ENCODE results near the gene NIPSNAP2. TPM values are rescaled to one million over a fixed set of nuclear protein-coding genes. Genes with fewer than 3 reads are reported as not detected.

Gene NIPSNAP2
- total RNA-seq, 2 experiments from 2014 or later, result 40.7 to 45.9 TPM

DNA sequence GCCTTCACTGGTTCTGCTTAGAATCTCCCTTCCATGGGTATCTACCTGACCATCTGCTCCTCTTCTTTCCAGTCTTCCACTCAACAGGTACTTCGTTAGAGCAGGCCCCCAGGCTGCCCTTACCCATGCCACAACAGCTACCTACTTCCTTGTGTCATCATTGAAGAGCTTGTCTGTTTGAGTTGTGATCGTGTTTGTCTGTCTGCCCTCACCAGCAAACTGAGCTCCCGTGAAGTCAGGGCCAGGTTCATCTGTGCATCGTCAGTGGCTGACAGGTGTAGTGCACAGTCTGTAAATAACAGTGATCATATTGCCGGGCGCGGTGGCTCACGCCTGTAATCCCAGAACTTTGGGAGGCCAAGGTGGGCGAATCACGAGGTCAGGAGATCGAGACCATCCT, 5.0 kb downstream of the NIPSNAP2 start:
- no peaks in the 10 kb centered on the region for H3K9me3 Mint-ChIP-seq
- no peak overlapping the region for H3K4me3 Mint-ChIP-seq
- H3K27ac Mint-ChIP-seq, result no peak overlapping the region

DNA sequence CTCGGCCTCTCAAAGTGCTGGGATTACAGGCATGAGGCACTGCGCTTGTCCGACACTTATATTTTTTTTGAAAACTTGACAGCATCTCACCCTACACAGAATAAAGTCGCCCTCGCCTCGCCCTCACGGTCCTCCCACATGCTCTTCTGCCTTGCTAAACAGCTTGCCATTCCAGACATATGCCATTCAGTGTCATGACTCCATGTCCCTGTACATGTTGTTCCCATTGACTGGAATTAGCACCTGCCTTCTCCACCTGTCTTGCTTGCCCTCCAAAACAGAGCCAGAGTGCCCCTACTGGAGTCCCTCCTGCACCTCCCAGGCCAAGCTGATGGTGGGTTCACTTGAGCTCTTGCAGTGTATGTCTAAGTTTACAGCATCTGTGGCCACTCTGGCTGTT, 6.2 kb downstream of the NIPSNAP2 start:
- no peak overlapping the region for H3K4me3 Mint-ChIP-seq
- Histone ChIP-seq H3K27me3 (ENCODE audit: control insufficient read depth in 1 of 2, insufficient read depth in 2 of 2, low read length in 2 of 2) (no peaks in the 10 kb centered on the region), H3K4me1 (ENCODE audit: insufficient read depth, low read length) (peaks cover 17% of the 10 kb centered on the region), H3K4me3 (ENCODE audit: low read length) (no peak overlapping the region), H3K36me3 (ENCODE audit: insufficient read depth, low read length) (peaks cover 5% of the 10 kb centered on the region), H3K27ac (ENCODE audit: low read depth in 1 of 2, low read length in 2 of 2) (no peak overlapping the region), H3K9me3 (ENCODE audit: control insufficient read depth in 1 of 2, insufficient read depth in 1 of 2, low read length in 2 of 2) (no peaks in the 10 kb centered on the region)
- H3K9me3 Mint-ChIP-seq, result no peaks in the 10 kb centered on the region
- H3K27me3 Mint-ChIP-seq, result no peaks in the 10 kb centered on the region
- TF ChIP-seq, protein P1, sequence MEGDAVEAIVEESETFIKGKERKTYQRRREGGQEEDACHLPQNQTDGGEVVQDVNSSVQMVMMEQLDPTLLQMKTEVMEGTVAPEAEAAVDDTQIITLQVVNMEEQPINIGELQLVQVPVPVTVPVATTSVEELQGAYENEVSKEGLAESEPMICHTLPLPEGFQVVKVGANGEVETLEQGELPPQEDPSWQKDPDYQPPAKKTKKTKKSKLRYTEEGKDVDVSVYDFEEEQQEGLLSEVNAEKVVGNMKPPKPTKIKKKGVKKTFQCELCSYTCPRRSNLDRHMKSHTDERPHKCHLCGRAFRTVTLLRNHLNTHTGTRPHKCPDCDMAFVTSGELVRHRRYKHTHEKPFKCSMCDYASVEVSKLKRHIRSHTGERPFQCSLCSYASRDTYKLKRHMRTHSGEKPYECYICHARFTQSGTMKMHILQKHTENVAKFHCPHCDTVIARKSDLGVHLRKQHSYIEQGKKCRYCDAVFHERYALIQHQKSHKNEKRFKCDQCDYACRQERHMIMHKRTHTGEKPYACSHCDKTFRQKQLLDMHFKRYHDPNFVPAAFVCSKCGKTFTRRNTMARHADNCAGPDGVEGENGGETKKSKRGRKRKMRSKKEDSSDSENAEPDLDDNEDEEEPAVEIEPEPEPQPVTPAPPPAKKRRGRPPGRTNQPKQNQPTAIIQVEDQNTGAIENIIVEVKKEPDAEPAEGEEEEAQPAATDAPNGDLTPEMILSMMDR (IDR thresholded peaks at IDR 0.05), result no peak
- no peak for ATAC-seq (ENCODE audit: poor library complexity)
- ChIA-PET POLR2A (no interaction called here), CTCF (no interaction called here)
- H3K27ac Mint-ChIP-seq, result peak overlapping the region; percentile 9
- H3K4me1 Mint-ChIP-seq (ENCODE audit: low read depth), result peaks cover 49% of the 10 kb centered on the region
- no peak for DNase-seq
- H3K36me3 Mint-ChIP-seq (ENCODE audit: low read depth), result peaks cover 28% of the 10 kb centered on the region
- intact Hi-C loops (cut with DNase I, micrococcal nuclease), result no loop called here

More for the DNA sequence above, 5.0 kb downstream of the NIPSNAP2 start:
- peaks cover 53% of the 10 kb centered on the region for H3K4me1 Mint-ChIP-seq (ENCODE audit: low read depth)
- Histone ChIP-seq H3K4me3 (ENCODE audit: low read length) (no peak overlapping the region), H3K36me3 (ENCODE audit: insufficient read depth, low read length) (peaks cover 5% of the 10 kb centered on the region), H3K4me1 (ENCODE audit: insufficient read depth, low read length) (peaks cover 24% of the 10 kb centered on the region), H3K9me3 (ENCODE audit: control insufficient read depth in 1 of 2, insufficient read depth in 1 of 2, low read length in 2 of 2) (no peaks in the 10 kb centered on the region), H3K27ac (ENCODE audit: low read depth in 1 of 2, low read length in 2 of 2) (no peak overlapping the region), H3K27me3 (ENCODE audit: control insufficient read depth in 1 of 2, insufficient read depth in 2 of 2, low read length in 2 of 2) (no peaks in the 10 kb centered on the region)
- TF ChIP-seq, protein P1 (IDR thresholded peaks at IDR 0.05), result no peak
- H3K36me3 Mint-ChIP-seq (ENCODE audit: low read depth), result peaks cover 23% of the 10 kb centered on the region
- ATAC-seq (ENCODE audit: poor library complexity) (no peak), DNase-seq (no peak)
- POLR2A ChIA-PET, result no interaction called here
- CTCF ChIA-PET, result no interaction called here
- no peaks in the 10 kb centered on the region for H3K27me3 Mint-ChIP-seq
- intact Hi-C loops (cut with DNase I, micrococcal nuclease), result loop anchor here (5.0 to 10.0 kb wide), 7 partner anchors 82 to 1215 kb away; partner anchors contain the start of genes SEC61G (in 1 of the 2), VOPP1 (in 1 of the 2) and ZNF713 (in 1 of the 2)

DNA sequence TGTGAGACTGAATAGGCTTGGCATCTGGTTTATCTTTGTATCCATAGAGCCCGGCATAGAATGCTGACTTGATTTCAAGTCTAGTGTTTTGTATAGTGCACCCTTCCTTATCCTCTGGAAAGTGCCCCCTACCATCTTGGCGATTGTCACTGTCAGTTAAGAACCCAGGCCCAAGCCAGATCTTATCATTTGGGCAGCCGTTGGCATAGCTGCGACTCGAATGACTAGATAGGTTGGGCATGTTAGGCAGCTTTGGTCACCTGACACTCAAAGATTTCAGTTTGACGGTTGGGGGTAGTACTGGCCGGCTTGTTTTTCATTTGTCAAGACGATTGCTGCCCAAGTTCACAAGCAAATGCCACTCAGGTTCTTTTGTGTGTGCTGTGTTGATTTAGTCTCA, 6.6 kb downstream of the NIPSNAP2 start:
- H3K4me1 Mint-ChIP-seq (ENCODE audit: low read depth), result peaks cover 45% of the 10 kb centered on the region
- no peaks in the 10 kb centered on the region for H3K9me3 ChIP-seq (ENCODE audit: control insufficient read depth in 1 of 2, insufficient read depth in 1 of 2, low read length in 2 of 2)
- DNase-seq (no peak), ATAC-seq (ENCODE audit: poor library complexity) (no peak)
- H3K27ac ChIP-seq (ENCODE audit: low read depth in 1 of 2, low read length in 2 of 2), result no peak overlapping the region
- ChIA-PET POLR2A (no interaction called here), CTCF (no interaction called here)
- intact Hi-C loops (cut with DNase I, micrococcal nuclease), result no loop called here
- H3K36me3 Mint-ChIP-seq (ENCODE audit: low read depth), result peaks cover 28% of the 10 kb centered on the region
- H3K36me3 ChIP-seq (ENCODE audit: insufficient read depth, low read length), result peaks cover 5% of the 10 kb centered on the region
- TF ChIP-seq, protein P1 (IDR thresholded peaks at IDR 0.05), result no peak
- H3K27ac Mint-ChIP-seq, result peak overlapping the region; percentile 9
- H3K4me3 ChIP-seq (ENCODE audit: low read length), result no peak overlapping the region
- no peak overlapping the region for H3K4me3 Mint-ChIP-seq
- no peaks in the 10 kb centered on the region for H3K9me3 Mint-ChIP-seq
- no peaks in the 10 kb centered on the region for H3K27me3 Mint-ChIP-seq
- H3K27me3 ChIP-seq (ENCODE audit: control insufficient read depth in 1 of 2, insufficient read depth in 2 of 2, low read length in 2 of 2), result no peaks in the 10 kb centered on the region
- peaks cover 13% of the 10 kb centered on the region for H3K4me1 ChIP-seq (ENCODE audit: insufficient read depth, low read length)
